22Rv1 (cell line): ENCODE measurements around the gene SVIL.

Source experiments
- H3K27ac ChIP-seq: fragments of 450-650 bp; 2 replicates; pipeline ENCODE4 v1.5.1; 2017
- CTCF ChIP-seq: fragments of 450-650 bp; IDR thresholded peaks from 2 replicates; pipeline ENCODE4 v1.5.1; 2017; ENCODE audit warnings: mild to moderate bottlenecking
- ZFX ChIP-seq: fragments of 450-650 bp; IDR thresholded peaks from 2 replicates; pipeline ENCODE4 v1.6.1; 2017; ENCODE audit warnings: antibody characterized with exemption, borderline replicate concordance

SVIL gene

DNA sequence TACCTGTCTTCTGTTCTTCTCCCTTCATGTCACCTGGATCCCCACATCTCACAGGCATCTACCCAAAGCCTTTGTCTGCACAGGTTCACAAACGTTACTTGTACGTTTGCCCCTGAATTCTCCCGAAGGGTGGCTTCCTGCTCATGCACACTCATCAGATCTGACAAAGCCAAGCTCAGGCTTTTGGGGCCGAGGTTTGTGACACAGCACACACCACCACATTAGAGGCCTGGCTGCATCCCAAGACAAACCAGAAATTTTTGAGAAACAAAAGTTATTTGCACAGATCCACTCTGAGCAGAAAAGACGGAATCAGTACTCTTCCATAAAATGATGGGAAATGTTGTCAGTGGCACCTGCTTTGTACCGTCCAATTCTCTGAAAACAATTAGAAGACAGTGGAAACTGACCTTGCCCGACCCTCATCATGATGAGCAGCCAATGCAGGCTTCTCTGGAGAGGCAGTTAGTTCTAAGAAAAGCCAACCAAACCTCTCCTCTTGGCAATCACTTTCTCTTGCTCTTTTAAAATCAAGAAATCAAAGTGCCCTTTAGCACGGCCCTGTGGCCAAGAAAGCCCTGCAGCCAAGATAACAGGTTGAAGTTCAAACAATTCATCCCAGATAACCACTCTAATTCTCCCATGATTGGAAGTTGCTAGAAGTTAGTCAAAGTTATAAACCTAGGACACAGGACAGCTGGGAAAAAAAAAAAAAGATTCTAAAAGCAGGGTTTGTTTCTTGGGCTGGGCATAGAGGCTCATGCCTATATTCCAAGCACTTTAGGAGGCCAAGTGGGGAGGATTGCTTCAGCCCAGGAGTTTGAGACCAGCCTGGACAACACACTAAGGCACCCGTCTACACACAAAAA lies 13.6 kb upstream of the SVIL start:
- TF ChIP-seq ZFX (no peak), CTCF (no peak)
- no peak overlapping the region for H3K27ac ChIP-seq

DNA sequence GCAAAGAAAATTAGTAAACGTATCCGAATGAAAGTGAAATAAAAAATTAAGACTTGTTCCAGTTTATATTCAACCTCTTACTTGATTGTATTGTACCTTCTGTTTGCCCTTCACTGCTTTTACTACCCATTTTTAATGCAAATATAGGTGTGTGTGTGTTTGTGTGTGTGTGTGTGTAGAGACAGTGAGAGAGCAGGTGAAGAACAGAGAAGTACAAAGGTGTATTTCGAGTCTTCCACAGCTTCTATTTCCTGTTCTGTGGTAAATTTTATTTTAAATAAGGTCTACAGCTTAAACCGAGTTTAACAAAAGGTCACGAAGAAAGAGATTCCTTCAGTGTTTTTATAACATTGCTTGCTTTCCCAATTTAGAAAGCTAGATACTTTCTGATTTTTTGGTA lies 12.7 kb upstream of the SVIL start:
- TF ChIP-seq CTCF = no peak
- TF ChIP-seq ZFX = no peak
- H3K27ac ChIP-seq = no peak overlapping the region

GRCh38 chr10:29646960-29647461 lies 12.2 kb upstream of the SVIL start:
- H3K27ac ChIP-seq = no peak overlapping the region

GRCh38 chr10:29646238-29646902 lies 11.6 kb upstream of the SVIL start:
- H3K27ac ChIP-seq = no peak overlapping the region
- TF ChIP-seq CTCF = no peak
- no peak for TF ChIP-seq ZFX

More at GRCh38 chr10:29646960-29647461, 12.2 kb upstream of the SVIL start:
- TF ChIP-seq ZFX = no peak
- no peak for TF ChIP-seq CTCF

DNA sequence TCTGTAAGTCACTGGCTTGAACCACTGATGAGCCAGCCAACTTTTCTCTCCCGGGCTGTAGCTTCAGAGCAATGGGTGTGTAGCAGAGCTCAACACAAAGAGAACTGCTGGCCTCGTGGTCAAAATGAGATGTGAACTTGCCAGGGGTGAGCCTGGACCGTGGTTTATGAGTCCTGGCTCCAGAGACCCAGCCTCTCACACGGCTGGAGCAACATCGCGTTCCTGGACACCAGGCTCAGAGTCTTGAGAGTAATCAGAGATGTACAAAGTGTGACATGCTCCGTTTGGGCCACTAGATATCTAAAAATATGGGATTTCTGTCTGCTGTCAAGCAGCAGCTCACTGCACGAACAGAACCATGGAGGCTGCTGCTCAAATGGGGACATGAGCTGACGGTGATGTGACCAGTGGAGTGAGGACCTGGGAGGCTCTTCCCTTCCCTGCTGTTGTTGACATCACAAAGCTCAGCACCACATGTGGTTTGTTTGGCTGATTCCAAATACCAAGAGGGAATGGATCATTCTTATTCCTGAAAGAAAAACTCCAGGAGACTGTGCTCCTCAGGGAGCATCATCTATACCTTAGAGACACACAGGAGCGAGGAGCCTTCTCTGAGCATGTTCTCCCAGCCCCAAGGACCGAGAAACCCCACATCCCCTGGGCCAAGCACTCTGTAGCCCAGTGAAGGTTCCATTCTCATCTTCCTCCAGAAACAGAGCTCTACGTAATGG lies 9.2 kb upstream of the SVIL start:
- no peak overlapping the region for H3K27ac ChIP-seq
- no peak for TF ChIP-seq ZFX
- no peak for TF ChIP-seq CTCF

- no peak overlapping the region for H3K27ac ChIP-seq
- no peak for TF ChIP-seq ZFX
- no peak for TF ChIP-seq CTCF
Observed at GRCh38 chr10:29642990-29643389, 8.2 kb upstream of the SVIL start.
